BJ (cell line): ENCODE data around the gene SLC1A3. TPM values are rescaled to one million over a fixed set of nuclear protein-coding genes. Genes with fewer than 3 reads are reported as not detected.
"Not testable (repeated sequence)": the region's sequence is repeated elsewhere in the genome, so short reads cannot be mapped to it uniquely, and the experiment has no call there.

Experiments used
- CTCF ChIA-PET: fragments of 350-600 bp; formaldehyde crosslinking; extraction: SDS; loops from one replicate; lab custom pipeline; 2021; ENCODE audit warnings: antibody characterized with exemption, inconsistent platforms; lab: Yijun Ruan, JAX
- POLR2A ChIA-PET: fragments of 300-600 bp; sonication (Branson Sonifier 250); formaldehyde crosslinking; extraction: SDS; loops from one replicate; lab custom pipeline; 2021; ENCODE audit warnings: antibody characterized with exemption; lab: Charles Lee
- DNase-seq: peaks from one replicate; pipeline ENCODE4 v3.0.0-alpha.2; 2011; ENCODE audit warnings: low read depth
- H3K27me3 ChIP-seq: 2 replicates; pipeline ENCODE4 v1.6.0; 2011; ENCODE audit warnings: low read length; ENCODE audit not compliant: control insufficient read depth, insufficient read depth
- H3K36me3 ChIP-seq: 2 replicates; pipeline ENCODE4 v1.5.1; 2011; ENCODE audit warnings: low read length; ENCODE audit not compliant: control insufficient read depth, insufficient read depth
- H3K4me3 ChIP-seq: 2 replicates; pipeline ENCODE4 v1.5.1; 2011; ENCODE audit warnings: low read depth, mild to moderate bottlenecking, control low read depth, low read length
- polyA plus RNA-seq: library from polyadenylated mRNA; depleted of rRNA; stranded (reverse); fragments of >200 nt; gene quantifications from 2 replicates; pipeline ENCODE4 v1.2.3, GENCODE V29; 2011
- TF ChIP-seq, protein P1 (sequence below): IDR thresholded peaks from 2 replicates; pipeline ENCODE4 v1.5.1; 2011; ENCODE audit warnings: low read depth, mild to moderate bottlenecking, control low read depth, inconsistent platforms, low read length, moderate library complexity; ENCODE audit not compliant: insufficient read depth

SLC1A3 gene
- polyA plus RNA-seq, 1 experiment: 0.54 TPM

DNA sequence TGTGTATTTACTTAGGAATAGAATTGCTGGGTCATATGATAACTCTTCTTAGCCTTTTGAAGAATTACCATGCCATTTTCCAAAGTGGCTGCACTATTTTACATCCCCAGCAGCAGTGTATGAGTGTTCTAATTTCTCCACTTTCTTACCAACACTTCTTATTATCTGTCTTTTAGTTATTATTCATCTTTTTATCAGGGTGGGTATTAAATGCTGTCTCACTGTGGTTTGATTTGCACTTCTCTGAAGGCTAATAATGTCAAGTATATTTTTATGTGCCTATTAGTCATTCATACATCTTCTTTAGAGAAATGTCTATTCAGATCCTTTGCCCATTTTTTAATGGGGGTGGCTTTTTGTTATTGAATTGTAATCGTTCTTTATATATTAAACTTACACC is 36.8 kb downstream of the SLC1A3 start:
- no peak for DNase-seq
- CTCF ChIA-PET: no interaction called here
- TF ChIP-seq, protein P1, sequence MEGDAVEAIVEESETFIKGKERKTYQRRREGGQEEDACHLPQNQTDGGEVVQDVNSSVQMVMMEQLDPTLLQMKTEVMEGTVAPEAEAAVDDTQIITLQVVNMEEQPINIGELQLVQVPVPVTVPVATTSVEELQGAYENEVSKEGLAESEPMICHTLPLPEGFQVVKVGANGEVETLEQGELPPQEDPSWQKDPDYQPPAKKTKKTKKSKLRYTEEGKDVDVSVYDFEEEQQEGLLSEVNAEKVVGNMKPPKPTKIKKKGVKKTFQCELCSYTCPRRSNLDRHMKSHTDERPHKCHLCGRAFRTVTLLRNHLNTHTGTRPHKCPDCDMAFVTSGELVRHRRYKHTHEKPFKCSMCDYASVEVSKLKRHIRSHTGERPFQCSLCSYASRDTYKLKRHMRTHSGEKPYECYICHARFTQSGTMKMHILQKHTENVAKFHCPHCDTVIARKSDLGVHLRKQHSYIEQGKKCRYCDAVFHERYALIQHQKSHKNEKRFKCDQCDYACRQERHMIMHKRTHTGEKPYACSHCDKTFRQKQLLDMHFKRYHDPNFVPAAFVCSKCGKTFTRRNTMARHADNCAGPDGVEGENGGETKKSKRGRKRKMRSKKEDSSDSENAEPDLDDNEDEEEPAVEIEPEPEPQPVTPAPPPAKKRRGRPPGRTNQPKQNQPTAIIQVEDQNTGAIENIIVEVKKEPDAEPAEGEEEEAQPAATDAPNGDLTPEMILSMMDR: no peak
- POLR2A ChIA-PET: no interaction called here
- Histone ChIP-seq H3K4me3 (no peak overlapping the region), H3K36me3 (no peaks in the 10 kb centered on the region), H3K27me3 (no peaks in the 10 kb centered on the region)

DNA sequence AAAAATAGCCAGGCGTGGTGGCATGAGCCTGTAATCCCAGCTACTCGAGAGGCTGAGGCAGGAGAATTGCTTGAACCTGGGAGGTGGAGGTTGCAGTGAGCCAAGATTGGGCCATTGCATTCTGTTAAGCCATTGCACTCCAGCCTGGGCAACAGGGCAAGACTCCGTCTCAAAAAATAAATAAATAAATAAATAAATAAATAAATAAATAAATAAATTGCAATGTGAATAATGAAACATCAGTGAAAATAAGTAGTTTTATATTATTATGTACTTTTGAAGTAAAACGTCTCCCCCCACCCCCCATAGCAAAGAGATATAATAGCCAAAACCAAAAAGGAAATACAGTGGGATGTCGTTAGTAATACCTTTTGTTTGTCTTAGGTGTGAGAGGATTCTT is 37.4 kb downstream of the SLC1A3 start:
- DNase-seq: not testable (repeated sequence)

DNA sequence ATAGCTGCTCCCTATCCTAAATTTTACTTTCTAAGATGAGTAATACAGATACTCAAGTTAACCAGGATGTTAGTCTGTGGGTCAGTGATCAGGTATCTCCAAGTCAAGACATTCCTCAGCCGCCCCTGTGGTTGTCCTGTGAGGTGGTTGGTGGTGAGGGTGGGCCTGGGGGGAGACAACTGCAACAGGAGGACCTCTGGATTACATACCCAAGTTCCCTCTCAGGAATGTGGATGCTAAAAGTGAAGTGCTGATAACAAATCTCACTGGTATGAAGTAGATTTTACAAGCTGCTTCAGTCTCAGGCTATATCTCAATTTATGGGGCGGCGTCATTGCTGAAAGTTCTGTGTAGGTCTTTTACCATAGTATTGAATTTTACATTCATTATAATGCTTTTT is 38.3 kb downstream of the SLC1A3 start:
- TF ChIP-seq, protein P1: no peak
- Histone ChIP-seq H3K36me3 (no peaks in the 10 kb centered on the region), H3K27me3 (no peaks in the 10 kb centered on the region), H3K4me3 (no peak overlapping the region)
- POLR2A ChIA-PET: no interaction called here
- CTCF ChIA-PET: interaction anchor here (0.7 kb wide), 1 partner anchor 14 kb away, joined by 3 read pairs; no protein-coding TSS in a partner anchor
- no peak for DNase-seq

More for the DNA sequence above, 37.4 kb downstream of the SLC1A3 start:
- CTCF ChIA-PET, POLR2A ChIA-PET, H3K27me3 ChIP-seq, H3K4me3 ChIP-seq, H3K36me3 ChIP-seq: not testable (repeated sequence)

DNA sequence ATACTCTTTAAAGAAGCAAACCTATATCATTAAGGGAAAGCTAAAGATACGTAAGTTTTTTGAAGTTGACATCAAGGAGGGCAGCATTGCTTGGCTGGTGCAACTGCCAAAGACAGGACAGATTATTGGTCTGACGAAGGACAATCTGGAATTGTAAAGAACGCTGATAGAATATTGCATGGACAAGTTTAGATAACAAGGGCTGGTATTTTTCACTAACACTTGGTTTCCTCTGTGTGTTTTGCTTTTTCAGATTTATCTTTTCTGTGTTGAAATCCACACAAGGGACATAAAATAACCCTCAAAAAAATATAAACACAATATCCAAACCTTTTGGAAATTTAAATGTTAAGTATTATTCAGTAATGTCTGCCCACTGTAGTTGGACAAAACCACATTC is 39.7 kb downstream of the SLC1A3 start:
- TF ChIP-seq, protein P1: no peak
- H3K27me3 ChIP-seq: no peaks in the 10 kb centered on the region
- CTCF ChIA-PET: interaction anchor here (0.9 kb wide), 1 partner anchor 15 kb away, joined by 4 read pairs; no protein-coding TSS in a partner anchor
- H3K36me3 ChIP-seq: no peaks in the 10 kb centered on the region
- DNase-seq: no peak
- POLR2A ChIA-PET: no interaction called here
- no peak overlapping the region for H3K4me3 ChIP-seq

DNA sequence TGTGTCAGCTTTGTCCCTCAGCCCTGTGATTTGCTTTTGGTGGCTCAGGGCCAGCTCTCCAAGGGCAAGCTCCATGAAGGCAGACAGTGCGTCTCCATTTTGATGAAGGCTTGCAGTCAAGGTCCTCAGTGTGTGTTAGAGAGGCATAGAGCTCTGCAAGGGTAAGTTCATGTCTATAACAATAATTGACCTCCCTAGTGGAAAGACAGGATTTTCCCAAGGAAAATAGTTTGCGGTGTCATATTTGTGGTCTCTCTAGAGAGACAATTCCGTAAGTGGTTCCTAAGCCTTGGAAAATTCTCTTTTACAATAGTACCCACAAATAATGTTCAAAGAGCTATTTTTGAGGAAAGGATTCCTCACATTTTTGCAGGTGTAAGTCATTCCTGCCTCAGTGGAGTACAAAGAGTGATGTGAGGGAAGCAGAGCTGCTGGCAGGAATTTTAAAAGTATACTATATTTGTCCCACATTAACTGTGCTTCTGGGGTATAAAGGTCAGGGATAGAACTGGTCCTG is 40.2 kb downstream of the SLC1A3 start:
- TF ChIP-seq, protein P1: no peak

DNA sequence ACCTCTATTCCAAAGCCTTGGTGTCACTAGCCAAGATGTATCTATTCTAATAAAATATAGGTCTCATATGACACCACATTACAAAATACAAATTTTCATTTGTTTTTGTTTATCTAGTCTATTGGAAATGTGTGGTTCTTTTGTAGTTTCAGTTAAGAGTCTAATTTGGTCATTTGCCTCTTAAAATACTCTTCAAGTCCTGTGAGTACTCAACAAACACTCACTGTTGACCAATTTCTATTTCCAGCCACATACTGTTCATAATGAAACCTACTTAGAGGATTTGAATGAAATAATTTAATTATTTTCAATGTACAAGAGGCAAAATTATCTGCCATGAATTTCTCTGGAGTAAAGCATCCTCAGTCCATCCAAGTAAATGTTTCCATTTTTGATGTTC is 40.6 kb downstream of the SLC1A3 start:
- Histone ChIP-seq H3K4me3 (no peak overlapping the region), H3K27me3 (no peaks in the 10 kb centered on the region), H3K36me3 (no peaks in the 10 kb centered on the region)
- CTCF ChIA-PET: interaction anchor here (0.7 to 1.4 kb wide), 2 partner anchors 9 to 11 kb away, joined by 3 to 5 read pairs; no protein-coding TSS in a partner anchor
- TF ChIP-seq, protein P1: no peak
- DNase-seq: no peak
- POLR2A ChIA-PET: no interaction called here

More for the DNA sequence above, 40.2 kb downstream of the SLC1A3 start:
- DNase-seq: no peak
- ChIA-PET POLR2A (no interaction called here), CTCF (interaction anchor here (0.7 to 0.9 kb wide), 2 partner anchors 10 to 15 kb away, joined by 3 to 4 read pairs; no protein-coding TSS in a partner anchor)
- Histone ChIP-seq H3K27me3 (no peaks in the 10 kb centered on the region), H3K36me3 (no peaks in the 10 kb centered on the region), H3K4me3 (no peak overlapping the region)
